SK-N-SH treated with all-trans-retinoic acid at 6 μM for 48 hours (cell line): ENCODE data around the gene SLU7.

ENCODE experiments used
- PATZ1 ChIP-seq: fragments of 250-450 bp; sonication (Bioruptor Pico); IDR thresholded peaks from 2 replicates; pipeline ENCODE4 v1.8.0; 2020; ENCODE audit warnings: mild to moderate bottlenecking, moderate library complexity, borderline replicate concordance
- ZNF8 ChIP-seq: fragments of 450-650 bp; formaldehyde crosslinking; IDR thresholded peaks from 2 replicates; pipeline ENCODE4 v1.5.0; 2020; ENCODE audit warnings: mild to moderate bottlenecking, moderate library complexity

DNA sequence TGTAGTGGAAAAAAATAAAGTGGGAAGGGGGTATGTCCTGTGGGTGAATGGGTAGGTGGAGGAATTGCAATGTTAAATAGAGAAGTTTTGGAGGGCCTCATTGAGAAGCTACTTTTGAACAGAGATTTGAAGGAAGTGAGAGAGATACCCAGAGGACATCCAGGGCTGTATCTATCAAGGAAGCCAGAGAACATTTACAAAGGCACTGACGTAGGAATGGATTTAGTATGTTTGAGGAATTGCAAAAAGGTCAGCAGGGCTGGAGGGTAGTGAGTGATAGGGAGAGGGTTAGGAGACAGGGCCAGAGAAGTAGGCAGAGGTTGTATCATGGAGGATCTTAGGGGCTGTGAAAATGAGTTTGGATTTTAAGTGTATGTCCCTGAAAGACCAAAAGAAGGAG is 16.7 kb upstream of the SLU7 start:
- TF ChIP-seq ZNF8 (CRISPR knock-in tag) (no peak), PATZ1 (no peak)
